HG02588 (cell line): ENCODE results near the gene MTA2.

Experiments used
- ATAC-seq: cut with Tn5 transposase; IDR thresholded peaks from one replicate; pipeline ENCODE4 v1.9.1; 2021; ENCODE audit warnings: mild to moderate bottlenecking, moderate library complexity; ENCODE audit not compliant: unreplicated experiment

Gene MTA2

DNA sequence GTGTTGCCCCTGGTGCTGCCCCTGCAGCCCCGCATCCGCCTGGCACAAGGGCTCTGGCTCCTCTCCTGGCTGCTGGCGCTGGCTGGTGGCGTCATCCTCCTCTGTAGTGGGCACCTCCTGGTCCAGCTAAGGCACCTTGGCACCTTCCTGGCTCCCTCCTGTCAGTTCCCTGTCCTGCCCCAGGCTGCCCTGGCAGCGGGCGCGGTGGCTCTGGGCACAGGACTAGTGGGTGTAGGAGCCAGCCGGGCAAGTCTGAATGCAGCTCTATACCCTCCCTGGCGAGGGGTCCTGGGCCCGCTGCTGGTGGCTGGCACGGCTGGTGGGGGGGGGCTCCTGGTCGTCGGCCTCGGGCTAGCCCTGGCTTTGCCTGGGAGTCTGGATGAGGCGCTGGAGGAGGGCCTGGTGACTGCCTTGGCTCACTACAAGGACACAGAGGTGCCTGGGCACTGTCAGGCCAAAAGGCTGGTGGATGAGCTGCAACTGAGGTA lies 11.7 kb upstream of the MTA2 start:
- ATAC-seq, result no peak

DNA sequence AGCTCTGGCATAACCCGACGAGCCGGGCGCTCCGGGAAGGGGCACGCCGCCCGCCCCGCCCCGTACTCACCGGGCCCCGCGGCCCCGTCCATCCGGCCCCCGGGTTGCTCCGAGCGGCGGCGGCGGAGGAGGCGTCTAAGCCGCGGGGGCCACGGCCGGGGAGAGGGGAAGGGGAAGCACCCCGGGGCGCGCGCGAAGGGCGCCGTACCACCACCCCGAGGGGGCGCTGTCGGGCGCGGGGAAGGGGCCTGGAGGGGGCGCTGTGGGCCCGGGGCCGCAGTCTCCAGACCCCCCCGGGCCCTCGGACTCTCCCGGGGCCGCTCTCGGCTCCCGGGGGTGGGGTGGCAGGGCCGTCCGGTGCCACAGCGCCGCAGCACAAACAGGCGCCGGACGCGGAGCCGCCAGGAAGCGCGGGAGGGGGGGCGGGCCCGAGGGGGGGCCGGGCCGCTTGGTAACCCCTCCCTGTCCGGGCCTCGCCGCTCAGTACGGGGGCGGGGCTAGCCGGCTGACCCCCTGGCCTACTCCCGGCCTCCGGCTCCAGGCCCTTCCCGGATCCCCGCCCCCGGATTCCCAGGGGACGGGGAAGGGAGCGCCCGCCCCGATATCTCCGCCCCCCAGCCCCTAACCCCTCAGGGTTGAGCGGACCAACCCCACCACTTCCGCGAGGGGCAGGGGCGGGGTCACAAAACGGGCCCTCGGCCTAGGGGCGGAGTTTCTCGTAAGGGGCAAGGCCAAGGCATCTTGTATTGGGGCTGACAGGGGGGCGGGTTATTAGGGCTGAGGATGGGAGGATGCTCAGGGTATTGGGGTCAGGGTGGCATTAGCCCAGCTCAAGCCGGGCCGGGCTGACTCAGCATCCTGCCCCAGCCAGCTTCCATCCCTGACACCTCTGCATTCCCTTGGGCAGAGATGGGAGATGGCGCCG lies 11.0 kb upstream of the MTA2 start, which contains the start of the genes EML3 and ROM1:
Gene EML3 (minus strand): TSS at position 410 of the 925 bp plus-strand sequence. CDS start 318 bp downstream, at position 92.
Gene ROM1 (plus strand): TSS at position 892 of the 925 bp plus-strand sequence. CDS start 25 bp downstream, at position 917.
- peak; percentile 64 for ATAC-seq

DNA sequence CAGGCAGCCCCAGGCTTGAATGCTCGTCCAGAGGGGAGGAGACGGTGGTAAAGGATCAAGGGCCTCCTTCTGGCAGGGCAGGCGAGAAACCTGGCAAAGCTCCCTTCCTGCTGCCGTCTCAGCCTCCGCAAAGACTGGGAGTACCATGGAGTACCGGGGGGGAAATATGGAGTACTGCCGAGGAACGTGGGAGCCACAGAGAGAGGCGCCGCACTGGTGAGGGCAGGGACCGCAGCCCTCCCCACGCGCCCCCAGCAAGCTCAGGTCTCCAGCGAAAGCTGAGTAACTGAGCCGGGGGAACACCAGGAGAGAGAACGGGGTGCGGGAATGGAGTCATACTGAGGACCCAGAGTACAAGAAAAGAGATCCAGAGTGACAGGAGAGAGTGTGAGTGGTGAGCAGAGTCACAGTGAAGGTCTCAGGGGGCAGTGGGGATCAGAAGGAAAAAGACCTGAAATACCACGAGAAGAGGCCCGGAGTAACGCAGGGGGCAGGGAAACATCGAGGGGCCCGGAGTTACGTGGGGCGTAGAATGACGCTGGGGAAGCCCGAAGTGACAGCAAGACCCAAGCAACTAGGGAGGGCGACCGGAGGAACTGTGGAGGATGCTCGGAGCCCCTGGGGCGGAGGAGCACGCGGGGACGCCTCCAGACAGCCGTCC lies 10.2 kb upstream of the MTA2 start:
- peak; percentile 2 for ATAC-seq

DNA sequence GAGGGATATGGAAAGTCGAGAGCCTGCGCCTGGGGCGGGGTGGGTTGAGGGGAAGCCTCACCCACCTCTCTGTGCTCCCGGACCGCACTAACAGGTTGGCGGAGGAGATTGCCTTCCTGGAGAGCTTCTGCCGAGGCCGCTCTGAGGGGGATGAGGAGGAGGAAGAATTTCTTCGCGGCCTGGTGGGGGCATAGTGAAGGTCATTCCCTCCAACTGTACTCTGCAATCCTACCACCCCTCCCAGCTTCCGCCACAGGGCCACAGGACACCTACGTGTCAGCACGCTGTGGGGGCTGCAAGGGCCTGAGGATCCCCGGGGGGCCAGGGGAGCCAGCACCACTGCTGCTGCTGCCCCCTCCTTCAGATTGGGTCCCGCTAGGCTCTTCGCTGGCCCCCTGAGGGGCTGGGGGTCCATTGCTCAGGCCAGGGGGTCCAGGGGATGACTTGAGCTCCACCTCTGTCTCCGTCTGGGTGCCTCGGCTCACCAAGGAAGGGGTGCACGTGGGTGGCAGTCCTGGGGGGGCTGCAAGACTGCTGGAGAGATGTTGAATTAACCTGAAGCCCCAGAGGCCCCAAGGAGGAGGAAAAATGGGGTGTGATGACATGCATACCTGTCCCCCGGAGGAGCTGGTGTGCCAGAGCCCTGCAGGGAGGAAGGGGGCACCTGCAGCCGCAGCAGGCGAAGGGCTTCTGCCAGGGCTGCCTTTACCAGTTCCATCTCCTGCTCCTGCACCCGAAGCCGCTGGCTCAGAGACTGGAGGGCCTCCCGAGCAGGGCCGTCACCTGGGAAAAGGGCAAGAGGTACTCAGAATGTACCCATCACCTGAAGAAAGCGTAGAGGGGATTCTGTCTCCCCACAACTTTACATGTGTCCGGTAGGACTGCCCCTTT lies 9.4 kb upstream of the MTA2 start:
- no peak for ATAC-seq

DNA sequence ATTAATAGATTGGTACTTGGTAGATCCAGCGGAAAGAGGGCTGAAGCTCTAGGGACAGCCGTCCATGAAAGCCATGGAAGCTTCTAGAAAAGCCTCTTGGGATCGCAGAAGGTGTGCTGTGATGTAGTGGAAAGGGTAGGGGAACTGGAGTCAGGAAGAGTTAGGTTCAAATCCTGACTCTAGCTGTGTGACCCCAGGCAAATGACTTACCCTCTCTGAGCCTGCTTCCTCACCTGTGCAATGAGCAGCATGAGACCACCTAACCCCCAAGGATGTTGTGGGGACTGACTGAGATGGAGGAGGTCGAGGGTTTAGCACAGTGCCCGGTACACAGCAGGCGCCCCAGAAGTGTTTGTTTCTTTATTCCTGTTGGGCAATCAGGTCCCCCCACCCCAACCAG lies 8.7 kb upstream of the MTA2 start:
- no peak for ATAC-seq

DNA sequence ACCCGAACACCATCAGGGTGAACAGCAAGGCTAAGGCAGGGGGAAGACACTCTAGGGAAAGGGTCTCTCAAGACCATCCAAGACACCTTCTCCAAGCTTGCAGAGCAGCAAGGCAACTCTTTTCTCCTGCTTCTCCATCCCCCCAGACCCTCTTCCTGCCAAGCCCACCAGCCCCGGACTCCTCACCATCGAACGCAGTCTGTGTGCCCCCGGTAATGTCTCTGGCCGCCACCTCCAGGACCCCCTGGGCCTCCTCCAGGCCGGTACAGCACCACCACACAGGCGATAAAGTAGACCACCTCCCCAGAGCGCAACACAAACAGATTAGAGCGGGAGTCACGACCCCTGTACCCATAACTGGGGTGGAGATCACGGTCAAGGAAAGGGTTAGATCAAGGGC lies 7.1 kb upstream of the MTA2 start:
- ATAC-seq, result no peak

DNA sequence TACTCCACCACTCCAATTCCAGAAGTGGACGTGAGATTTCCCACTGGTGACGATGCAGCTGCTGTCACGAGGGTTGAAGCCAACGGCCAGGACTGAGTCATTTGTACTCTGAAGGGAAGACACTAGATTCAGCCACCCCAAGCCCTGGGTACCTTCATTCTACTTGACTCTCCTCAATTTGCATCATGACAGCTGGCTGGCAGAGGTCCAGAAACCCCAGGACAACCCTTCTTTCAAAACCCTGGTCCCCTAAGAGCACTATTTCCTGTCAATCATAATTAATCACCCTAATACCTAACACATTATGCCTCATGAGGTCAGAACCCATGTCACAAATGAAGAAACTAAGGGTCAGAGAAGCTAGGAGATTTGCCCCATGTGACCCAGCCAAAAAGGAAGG lies 6.0 kb upstream of the MTA2 start:
- no peak for ATAC-seq

DNA sequence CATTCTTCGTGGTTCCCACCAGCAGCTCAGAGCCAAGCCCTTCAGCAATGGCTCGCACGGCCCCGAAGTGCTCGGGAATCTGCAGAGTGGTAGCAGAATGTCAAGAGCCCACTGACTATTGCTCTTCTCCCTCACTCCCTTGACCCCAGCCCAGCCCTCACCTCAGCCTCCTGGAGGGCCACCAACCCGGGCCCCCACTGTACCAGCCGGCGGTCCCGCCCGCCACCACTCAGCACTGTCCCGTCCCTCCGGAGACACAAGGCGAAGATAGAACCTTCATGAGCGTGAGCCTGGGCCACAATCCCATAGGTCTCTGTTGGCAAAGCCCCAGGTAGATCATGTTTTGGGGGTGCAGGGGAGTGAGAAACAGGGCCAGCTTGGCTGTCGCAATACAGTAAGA lies 4.2 kb upstream of the MTA2 start:
- ATAC-seq, result no peak

DNA sequence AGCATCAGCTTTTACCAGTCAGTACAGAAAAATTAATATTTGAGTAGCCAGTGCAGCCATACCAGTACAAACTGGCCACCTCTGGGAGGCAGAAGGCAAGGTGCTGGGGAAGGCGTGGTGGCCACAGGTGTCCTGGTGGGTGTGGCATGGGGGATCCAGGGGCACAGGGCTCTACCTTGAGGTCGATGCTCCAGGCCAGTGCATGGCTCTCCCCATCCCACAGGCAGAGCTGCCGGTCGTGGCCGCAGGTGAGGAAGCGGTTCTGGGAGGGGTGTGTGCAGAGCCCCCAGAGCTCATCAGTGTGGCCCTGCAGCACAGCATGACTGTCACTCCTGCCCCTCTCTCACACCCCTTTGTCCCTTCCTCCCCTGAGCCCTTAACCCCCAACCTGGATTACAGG lies 3.8 kb upstream of the MTA2 start:
- ATAC-seq, result no peak

DNA sequence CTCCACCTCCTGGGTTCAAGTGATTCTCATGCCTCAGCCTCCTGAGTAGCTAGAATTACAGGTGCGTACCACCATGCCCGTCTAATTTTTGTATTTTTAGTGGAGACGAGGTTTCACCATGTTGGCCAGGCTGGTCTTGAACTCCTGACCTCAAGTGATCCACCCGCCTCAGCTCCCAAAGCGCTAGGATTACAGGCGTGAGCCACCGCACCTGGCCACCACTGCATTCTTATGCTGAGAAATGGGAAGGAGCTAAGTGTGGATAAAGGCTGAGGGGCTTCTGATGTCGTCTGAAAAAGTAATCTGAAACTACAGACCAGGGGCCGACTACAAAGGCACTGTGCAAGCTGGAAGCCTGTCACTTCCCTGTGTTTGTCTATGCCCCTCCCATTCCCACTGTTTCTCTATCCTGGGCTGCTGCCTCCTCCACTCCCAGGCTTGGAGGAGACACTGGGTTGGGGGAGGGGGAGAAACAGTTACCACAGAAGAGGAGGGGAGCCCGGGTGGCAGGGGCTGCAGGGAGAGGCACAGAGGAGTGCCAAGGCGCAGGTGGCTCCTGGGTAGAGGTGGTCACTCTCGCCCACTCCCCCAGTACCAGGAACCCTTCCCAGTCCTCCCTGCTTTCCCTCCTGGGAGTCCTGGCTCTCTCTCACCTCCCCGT lies 2.9 kb upstream of the MTA2 start:
- ATAC-seq, result no peak

DNA sequence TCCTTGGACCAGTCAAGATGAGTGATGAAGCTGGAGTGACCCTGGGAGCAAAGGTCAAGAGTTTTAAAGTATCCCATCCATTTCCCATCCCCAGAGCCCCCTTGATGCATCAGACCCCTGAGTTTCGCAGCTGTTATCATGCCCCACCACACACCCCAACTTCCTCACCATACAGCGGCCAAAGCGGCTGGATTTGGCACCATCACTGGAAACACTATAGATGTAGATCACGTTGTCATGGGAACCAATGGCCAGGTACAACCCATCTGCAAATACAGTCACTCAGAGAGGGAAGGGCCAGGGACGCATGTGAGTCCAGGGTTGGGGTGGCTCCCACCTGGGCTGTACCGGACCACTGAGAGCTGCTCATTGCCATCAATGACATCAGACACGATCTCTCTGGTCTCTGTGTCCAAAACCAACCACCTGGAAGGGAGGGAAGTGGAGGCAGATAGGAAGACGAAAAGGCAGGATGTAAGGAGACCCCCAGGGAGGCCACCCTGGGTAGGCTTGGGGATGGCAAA lies 2.2 kb upstream of the MTA2 start:
- no peak for ATAC-seq

DNA sequence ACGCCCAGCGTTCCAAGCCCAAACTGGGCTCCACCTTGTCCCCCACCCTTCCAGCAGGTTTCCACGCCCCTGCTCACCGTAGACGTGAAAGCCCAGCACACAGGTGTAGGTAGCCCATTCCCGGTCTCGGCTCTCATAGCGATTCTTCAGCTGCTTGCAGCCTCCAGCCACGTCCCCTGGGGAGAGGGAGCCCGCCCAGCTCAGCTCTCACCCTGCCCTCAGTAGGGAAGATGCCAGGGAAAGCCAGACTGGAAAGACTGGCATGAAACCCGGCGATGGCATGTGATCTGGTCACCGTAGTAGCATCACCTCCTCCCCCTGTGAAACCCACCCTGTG lies 1.4 kb upstream of the MTA2 start:
- no peak for ATAC-seq

DNA sequence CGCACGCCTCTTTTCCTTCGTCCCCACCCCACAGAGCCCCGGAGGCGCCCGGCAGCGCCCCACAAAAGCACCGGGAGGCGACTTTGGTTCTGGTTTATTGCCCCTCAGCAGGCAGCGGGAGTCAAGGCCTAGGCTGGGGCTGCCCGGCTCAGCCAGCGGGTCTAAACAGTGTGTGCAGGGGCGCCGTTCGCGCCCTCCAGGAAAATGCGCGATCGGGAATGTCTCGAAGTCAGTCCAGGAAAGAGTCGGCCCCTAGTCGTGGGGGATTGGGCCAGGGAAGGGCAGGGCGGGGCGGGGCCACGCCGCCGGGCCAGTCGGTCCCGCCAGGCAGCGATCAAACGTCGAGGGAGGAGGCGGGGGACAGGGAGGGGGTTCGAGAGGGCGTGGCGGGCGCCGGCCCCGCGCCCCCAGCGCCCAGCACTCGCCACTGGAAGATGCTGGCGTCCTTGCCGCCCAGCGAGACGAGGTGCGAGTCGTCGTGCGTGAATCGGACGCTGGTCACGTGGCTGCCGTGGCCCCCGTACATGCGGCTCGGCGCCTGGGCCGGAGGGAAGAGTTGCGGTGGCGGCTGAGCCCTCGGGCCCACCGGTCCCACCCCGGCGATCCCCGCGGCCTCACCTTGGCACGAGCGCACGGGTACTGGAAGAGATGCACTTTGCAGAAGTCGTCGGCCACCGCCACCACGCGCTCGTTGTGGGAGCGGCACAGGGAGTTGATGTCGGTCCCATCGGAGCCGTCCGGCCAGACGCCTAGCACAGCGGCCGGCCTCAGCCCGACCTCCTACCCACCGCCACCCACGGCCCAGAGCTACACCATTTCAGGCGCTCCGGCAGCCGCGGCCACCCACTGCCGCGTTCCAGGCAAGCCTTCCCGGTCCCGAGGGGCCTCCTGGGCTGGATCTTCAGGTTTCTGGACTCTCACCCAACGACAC lies 741 bp upstream of the MTA2 start:
- ATAC-seq, result no peak

DNA sequence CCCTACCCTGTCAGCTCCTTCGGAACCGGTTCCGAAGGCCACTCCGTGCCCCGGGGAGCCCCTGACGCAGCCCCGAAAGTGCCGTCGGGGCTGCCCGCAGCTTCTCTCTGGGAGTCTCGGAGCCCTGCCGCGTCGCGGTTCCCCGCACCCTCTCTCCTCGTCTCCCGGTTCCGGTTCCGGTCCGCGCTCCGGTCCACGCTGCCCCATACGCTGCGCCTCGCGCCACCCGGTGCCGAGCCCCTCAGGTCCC lies 618 bp downstream of the MTA2 start:
- peak; percentile 18 for ATAC-seq

DNA sequence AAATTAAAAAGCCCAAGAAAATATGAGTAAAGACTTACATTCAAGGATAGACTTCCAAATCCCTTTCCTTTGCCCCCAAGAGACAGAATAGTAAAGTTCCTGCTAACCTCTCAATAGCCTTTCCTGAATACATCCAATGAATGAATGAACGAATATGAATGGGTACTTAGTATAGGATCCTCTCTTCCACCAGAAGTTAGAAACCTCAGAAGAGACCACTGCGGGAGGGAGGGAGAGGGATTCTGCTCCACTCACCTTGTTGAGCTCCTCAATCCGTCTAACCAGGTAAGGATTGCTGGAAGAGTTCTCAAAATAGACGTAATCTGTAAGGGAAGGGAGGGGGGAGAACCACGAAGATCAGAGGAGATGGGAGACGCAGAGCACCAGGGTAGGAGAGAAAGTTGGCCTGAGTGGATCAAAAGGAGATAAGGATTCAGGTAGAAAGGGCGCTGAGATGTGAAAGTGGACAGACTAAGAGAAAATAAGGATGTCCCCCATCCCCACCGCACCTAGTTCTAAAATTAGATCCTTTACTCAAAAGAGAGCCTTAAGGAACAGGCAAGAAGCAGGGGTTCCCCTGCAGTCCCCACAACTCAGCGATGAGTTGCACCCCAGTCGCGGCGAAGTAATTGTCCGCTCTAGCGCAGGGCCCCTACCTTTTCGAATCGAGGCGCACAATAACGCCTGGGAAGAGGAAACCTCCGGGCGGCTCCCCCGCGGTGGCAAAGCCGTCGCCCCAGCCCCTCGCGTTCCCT lies 1.1 kb downstream of the MTA2 start:
- ATAC-seq, result no peak

DNA sequence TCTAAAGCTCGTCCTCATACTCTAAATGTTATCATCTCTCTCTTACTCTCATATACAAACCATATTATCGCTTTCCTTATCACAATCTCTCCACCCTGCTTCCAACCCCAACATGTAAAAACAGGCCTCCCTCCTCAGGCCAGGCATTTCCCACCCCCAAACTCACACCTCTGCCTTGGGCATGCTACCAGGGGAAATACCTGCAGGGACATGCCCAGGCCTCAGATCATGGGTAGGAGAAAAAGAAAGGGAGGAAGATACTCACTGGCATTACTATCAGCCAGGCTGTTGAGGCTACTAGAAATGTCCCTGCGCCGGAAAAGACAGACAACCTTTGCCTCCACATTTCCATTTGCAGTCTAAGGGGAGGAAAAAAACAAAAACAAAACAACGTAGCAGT lies 1.8 kb downstream of the MTA2 start:
- ATAC-seq, result no peak

DNA sequence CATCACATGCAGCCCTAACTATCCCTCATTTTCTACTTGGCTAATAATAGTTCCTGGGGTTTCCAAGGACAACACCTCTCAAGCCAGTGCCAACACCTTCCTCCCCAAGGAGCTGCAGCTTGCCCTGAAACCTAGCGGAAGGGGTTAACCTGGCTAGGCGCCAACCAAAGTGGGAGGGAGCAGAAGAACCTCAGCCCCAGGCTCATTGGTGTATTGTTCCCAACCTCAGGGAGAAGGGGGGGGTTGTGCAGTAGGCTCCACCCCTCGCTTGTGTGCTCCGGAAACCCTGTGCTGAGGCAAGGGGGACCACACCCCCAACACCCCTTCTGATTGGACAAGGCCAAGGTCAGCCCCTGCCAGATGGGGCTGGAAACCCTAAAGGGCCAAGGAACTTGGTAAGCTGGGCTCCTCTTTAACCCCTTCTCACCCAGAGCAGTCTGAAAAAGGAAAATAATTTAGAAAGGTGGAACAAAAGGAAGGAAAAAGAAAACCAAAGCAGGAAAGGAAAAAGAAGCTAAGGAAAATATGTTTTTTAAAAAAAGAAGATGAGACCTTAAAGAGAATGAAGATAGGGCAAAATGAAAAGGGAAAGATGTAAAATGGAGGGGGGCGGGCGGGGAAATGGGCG lies 2.5 kb downstream of the MTA2 start:
- peak; percentile 44 for ATAC-seq

DNA sequence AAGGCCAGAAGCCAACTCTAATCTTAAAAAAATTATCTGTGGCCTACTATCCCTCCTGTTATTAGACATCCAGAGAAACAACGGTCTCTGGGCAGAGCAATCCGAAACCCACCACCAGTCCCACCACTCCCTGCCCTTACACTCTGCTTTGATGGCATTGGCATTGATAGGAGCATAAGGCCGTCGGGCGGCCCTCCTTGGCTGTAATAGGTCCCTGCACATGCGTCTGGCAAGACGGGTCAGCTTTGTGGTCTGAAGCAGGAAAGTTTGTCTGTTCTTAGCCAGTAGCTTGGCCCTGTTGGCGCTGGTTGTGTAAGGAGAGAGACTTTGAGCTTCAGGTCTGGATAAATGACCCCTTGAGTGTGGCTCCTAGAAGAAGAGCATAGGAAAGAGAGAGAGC lies 6.5 kb downstream of the MTA2 start:
- no peak for ATAC-seq
